SU-DHL-6 (cell line): ENCODE measurements around the gene MYH6.

ENCODE experiments used
- EZH2phosphoT487 ChIP-seq: fragments of 200-600 bp; sonication (generic), shearing (Covaris generic); conservative IDR thresholded peaks from 2 replicates; pipeline ENCODE4 v1.6.1; 2018; ENCODE audit warnings: mild to moderate bottlenecking, antibody characterized with exemption, low read length, moderate library complexity, mixed read lengths
- TF ChIP-seq, protein P1 (sequence below): fragments of 200-600 bp; sonication (generic); IDR thresholded peaks from one replicate; pipeline ENCODE4 v1.5.1; 2017; ENCODE audit warnings: antibody characterized with exemption, mild to moderate bottlenecking, low read length, moderate library complexity; ENCODE audit not compliant: insufficient read depth, poor library complexity, severe bottlenecking

DNA sequence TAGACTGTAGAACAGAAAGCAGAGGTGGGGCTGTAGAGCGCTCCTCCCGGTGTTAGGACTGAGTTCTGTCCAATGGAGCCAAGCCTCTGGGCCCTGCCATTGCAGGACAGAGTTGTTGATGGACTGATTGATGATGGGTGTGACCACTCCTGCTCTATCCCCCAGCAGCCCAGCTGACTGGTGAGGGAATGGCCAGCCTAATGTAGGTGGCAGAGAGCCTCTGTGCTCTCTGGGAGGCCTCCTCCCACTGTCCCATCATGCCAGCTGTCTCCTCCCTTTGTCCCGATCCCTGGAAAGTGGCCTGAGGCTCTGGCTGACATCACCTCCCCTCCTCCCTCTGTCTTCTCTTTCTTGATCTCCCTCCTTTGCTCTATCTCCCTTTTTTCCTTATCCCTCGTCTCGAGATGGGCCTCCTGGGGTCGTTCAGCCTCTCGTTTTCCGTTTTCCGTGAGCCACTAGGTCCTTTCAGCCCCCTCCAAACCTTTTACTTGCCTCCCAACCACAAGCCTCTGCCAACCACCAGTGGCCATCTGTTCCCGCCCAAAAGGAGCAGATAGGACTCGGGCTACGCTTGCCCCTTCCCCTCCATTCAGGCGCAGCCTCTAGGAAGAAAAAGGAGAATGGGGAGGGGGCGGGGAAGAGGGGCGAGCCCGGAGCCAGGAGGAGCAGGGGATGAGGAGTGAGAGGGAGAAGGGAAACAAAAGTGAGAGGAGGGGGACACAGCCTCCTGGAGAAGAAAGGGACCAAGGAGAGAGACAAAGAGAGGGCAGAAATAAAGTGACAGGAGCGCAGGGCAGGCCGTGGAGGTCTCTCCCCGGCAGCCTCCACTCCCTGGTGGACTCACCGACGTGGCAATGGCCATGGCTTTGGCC is 43.7 kb downstream of the MYH6 start:
- TF ChIP-seq, protein P1, sequence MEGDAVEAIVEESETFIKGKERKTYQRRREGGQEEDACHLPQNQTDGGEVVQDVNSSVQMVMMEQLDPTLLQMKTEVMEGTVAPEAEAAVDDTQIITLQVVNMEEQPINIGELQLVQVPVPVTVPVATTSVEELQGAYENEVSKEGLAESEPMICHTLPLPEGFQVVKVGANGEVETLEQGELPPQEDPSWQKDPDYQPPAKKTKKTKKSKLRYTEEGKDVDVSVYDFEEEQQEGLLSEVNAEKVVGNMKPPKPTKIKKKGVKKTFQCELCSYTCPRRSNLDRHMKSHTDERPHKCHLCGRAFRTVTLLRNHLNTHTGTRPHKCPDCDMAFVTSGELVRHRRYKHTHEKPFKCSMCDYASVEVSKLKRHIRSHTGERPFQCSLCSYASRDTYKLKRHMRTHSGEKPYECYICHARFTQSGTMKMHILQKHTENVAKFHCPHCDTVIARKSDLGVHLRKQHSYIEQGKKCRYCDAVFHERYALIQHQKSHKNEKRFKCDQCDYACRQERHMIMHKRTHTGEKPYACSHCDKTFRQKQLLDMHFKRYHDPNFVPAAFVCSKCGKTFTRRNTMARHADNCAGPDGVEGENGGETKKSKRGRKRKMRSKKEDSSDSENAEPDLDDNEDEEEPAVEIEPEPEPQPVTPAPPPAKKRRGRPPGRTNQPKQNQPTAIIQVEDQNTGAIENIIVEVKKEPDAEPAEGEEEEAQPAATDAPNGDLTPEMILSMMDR, result no peak
- TF ChIP-seq EZH2phosphoT487, result no peak
